Endothelial cell of umbilical vein (primary cell): Measurements from ENCODE around the gene PDLIM1. TPM values are rescaled to one million over a fixed set of nuclear protein-coding genes. Genes with fewer than 3 reads are reported as not detected.
"Not testable (repeated sequence)": the region's sequence is repeated elsewhere in the genome, so short reads cannot be mapped to it uniquely, and the experiment has no call there.

Experiments used
- BruUV-seq: library from RNA; stranded (reverse); fragments of 400-500 nt; replicated peaks from 2 replicates; lab custom pipeline; 2021; lab: Mats Ljungman, UMichigan
- CTCF ChIA-PET: fragments of 300-600, 350-600 bp; sonication (Branson Sonifier 250); formaldehyde crosslinking; loops from one replicate; lab custom pipeline; 2021; ENCODE audit warnings: antibody characterized with exemption, inconsistent platforms; lab: Charles Lee
- POLR2A ChIA-PET: fragments of 300-600, 350-600 bp; sonication (Branson Sonifier 250); formaldehyde crosslinking; loops from one replicate; lab custom pipeline; 2021; ENCODE audit warnings: antibody characterized with exemption, inconsistent platforms; lab: Charles Lee
- DNase-seq: peaks from one replicate; pipeline ENCODE4 v3.0.0-alpha.2; 2011; ENCODE audit warnings: low read depth, low spot score
- FAIRE-seq: peaks from 2 replicates; lab custom pipeline; 2011; peaks lifted over from hg19 to GRCh38; lab: Jason Lieb, UNC
- H2AFZ ChIP-seq: 2 replicates; pipeline ENCODE4 v1.6.0; 2012; ENCODE audit warnings: low read depth, low read length, control low read depth, inconsistent platforms
- H3K27ac ChIP-seq: 2 replicates; pipeline ENCODE4 v1.5.1; 2011; ENCODE audit warnings: low read depth, mild to moderate bottlenecking, control low read depth, low read length, moderate library complexity; ENCODE audit not compliant: insufficient read depth
- H3K27me3 ChIP-seq, 2 experiments: 2 replicates each; pipeline versions ENCODE4 v1.6.0 to v1.6.1; 2011; ENCODE audit warnings: low read length in 2 of 2, mixed read lengths in 1 of 2; ENCODE audit not compliant: control insufficient read depth in 2 of 2, insufficient read depth in 2 of 2
- H3K36me3 ChIP-seq, 2 experiments: 2 replicates in 1 of 2; 3 replicates in 1 of 2; pipeline ENCODE4 v1.5.1; 2011; ENCODE audit warnings: low read length in 2 of 2, mild to moderate bottlenecking in 1 of 2, moderate library complexity in 1 of 2; ENCODE audit not compliant: control insufficient read depth in 2 of 2, insufficient read depth in 2 of 2; ENCODE audit errors: extremely low read depth in 1 of 2
- H3K4me1 ChIP-seq: 3 replicates; pipeline ENCODE4 v1.5.1; 2011; ENCODE audit warnings: mild to moderate bottlenecking, low read length; ENCODE audit not compliant: control insufficient read depth, insufficient read depth; ENCODE audit errors: extremely low read depth
- H3K4me2 ChIP-seq: 2 replicates; pipeline ENCODE4 v1.6.1; 2011; ENCODE audit warnings: low read length, control low read depth, mixed read lengths; ENCODE audit not compliant: insufficient read depth
- H3K4me3 ChIP-seq, 3 experiments: fragments of 200-600 bp in 1 of 3; sonication (generic), shearing (Covaris generic) in 1 of 3; replicated peaks in 1 of 3; 2 replicates each; pipeline ENCODE4 v1.5.1; 2011 to 2016; ENCODE audit warnings: control low read depth in 3 of 3, low read length in 3 of 3, mild to moderate bottlenecking in 2 of 3, inconsistent platforms in 1 of 3, low read depth in 1 of 3, moderate library complexity in 1 of 3; ENCODE audit not compliant: insufficient read depth in 1 of 3
- H3K79me2 ChIP-seq: 2 replicates; pipeline ENCODE4 v1.6.0; 2012; ENCODE audit warnings: low read length, inconsistent platforms; ENCODE audit not compliant: control insufficient read depth, insufficient read depth
- H3K9ac ChIP-seq: replicated peaks from 2 replicates; pipeline ENCODE3; 2011; ENCODE audit warnings: low read length, control low read depth; ENCODE audit not compliant: insufficient read depth; ENCODE audit errors: extremely low read depth
- H3K9me1 ChIP-seq: replicated peaks from 3 replicates; pipeline ENCODE4 v1.6.0; 2011; ENCODE audit warnings: mild to moderate bottlenecking, low read length; ENCODE audit not compliant: control insufficient read depth, insufficient read depth; ENCODE audit errors: extremely low read depth
- H3K9me3 ChIP-seq: replicated peaks from 2 replicates; pipeline ENCODE4 v1.5.1; 2012; ENCODE audit warnings: low read length, inconsistent platforms; ENCODE audit not compliant: control insufficient read depth, insufficient read depth
- H4K20me1 ChIP-seq: replicated peaks from 2 replicates; pipeline ENCODE3; 2011; ENCODE audit warnings: mild to moderate bottlenecking, low read length; ENCODE audit not compliant: control insufficient read depth, insufficient read depth; ENCODE audit errors: extremely low read depth
- CTCF ChIP-seq, 2 donors: IDR thresholded peaks; 1 replicate in 1 of 2; 2 replicates in 1 of 2; pipeline ENCODE4 v1.5.1; 2011; ENCODE audit warnings: low read length in 2 of 2, mild to moderate bottlenecking in 2 of 2, moderate library complexity in 2 of 2, control low read depth in 1 of 2, inconsistent platforms in 1 of 2, low read depth in 1 of 2; ENCODE audit not compliant: insufficient read depth in 1 of 2; ENCODE audit errors: extremely low read depth in 1 of 2
- EZH2 ChIP-seq: IDR thresholded peaks from 2 replicates; pipeline ENCODE4 v1.6.1; 2012; ENCODE audit warnings: borderline replicate concordance, low read depth, mild to moderate bottlenecking, moderate library complexity, low read length, inconsistent platforms; ENCODE audit not compliant: severe bottlenecking
- FOS ChIP-seq: IDR thresholded peaks from 2 replicates; pipeline ENCODE4 v1.6.1; 2011; ENCODE audit warnings: mild to moderate bottlenecking, low read length, moderate library complexity, borderline replicate concordance; ENCODE audit not compliant: insufficient read depth
- GATA2 ChIP-seq: IDR thresholded peaks from 2 replicates; pipeline ENCODE4 v1.7.0; 2011; ENCODE audit warnings: low read depth, mild to moderate bottlenecking, moderate library complexity, mixed read lengths, low read length; ENCODE audit not compliant: insufficient read length, insufficient read depth
- JUN ChIP-seq: IDR thresholded peaks from 2 replicates; pipeline ENCODE4 v1.6.1; 2011; ENCODE audit warnings: borderline replicate concordance, low read depth; ENCODE audit not compliant: insufficient read length, insufficient read depth
- MAX ChIP-seq: IDR thresholded peaks from 2 replicates; pipeline ENCODE4 v1.6.1; 2011; ENCODE audit not compliant: insufficient read depth, insufficient read length
- MYC ChIP-seq: IDR thresholded peaks from one replicate; pipeline ENCODE4 v1.6.1; 2011; ENCODE audit warnings: mild to moderate bottlenecking, low read depth, low read length
- POLR2A ChIP-seq: IDR thresholded peaks from 2 replicates; pipeline ENCODE4 v1.6.1; 2012; ENCODE audit warnings: low read depth, mild to moderate bottlenecking, control low read depth, low read length
- POLR2AphosphoS5 ChIP-seq: IDR thresholded peaks from 2 replicates; pipeline ENCODE4 v1.6.1; 2012; ENCODE audit warnings: low read depth, mild to moderate bottlenecking, control low read depth, low read length, moderate library complexity; ENCODE audit not compliant: insufficient read depth
- dilution Hi-C: fragments of 300-500 bp; cut with MboI; formaldehyde crosslinking; loops from one replicate; pipeline ENCODE4 v1.15.0; 2019; ENCODE audit warnings: low sequenced_read_pairs; ENCODE audit not compliant: extremely low pct_ligation_motif_present
- intact Hi-C: fragments of 100-400 bp; cut with micrococcal nuclease; formaldehyde crosslinking; loops from one replicate; pipeline ENCODE4 v1.10.0; 2022
- polyA plus RNA-seq, 4 experiments: library from polyadenylated mRNA; depleted of rRNA in 3 of 4; stranded (reverse) in 3 of 4; unstranded in 1 of 4; fragments of >200 nt; gene quantifications; 2 replicates each; pipeline versions ENCODE4 v1.2.1 to v1.2.3, GENCODE V29; 2011 to 2012; ENCODE audit warnings: missing spikeins in 1 of 4
- total RNA-seq: library from RNA; stranded (reverse); gene quantifications from 2 replicates; pipeline ENCODE4 v1.2.3, GENCODE V29; 2021

The PDLIM1 gene
- total and polyA plus RNA-seq, 2 donors (not counting 3 experiments of a cell fraction or from before 2014, with no cell fraction given), result 91.1 to 122 TPM

- H3K4me1 ChIP-seq, result peaks cover 10% of the 10 kb centered on the region
- H3K27ac ChIP-seq, result no peak overlapping the region
- intact Hi-C loops (loop anchor here (10.0 kb wide), 1 partner anchor 276 kb away; no protein-coding TSS in a partner anchor), dilution Hi-C loops (no loop called here)
- TF ChIP-seq POLR2AphosphoS5, result no peak
- TF ChIP-seq FOS, result no peak
- no peak for TF ChIP-seq EZH2
- no peak for TF ChIP-seq GATA2
- no peak for TF ChIP-seq MYC
- no peak for TF ChIP-seq CTCF (IDR thresholded peaks at IDR 0.05; ENCODE audit: extremely low read depth in 1 of 2, insufficient read depth in 1 of 2, low read depth in 1 of 2, low read length in 2 of 2)
- TF ChIP-seq POLR2A, result no peak
- no peak for TF ChIP-seq MAX
- TF ChIP-seq JUN, result no peak
- H3K9me1 ChIP-seq, result no peaks in the 10 kb centered on the region
- H3K36me3 ChIP-seq, result peaks cover 2 to 43% of the 10 kb centered on the region in 2 experiments
- H4K20me1 ChIP-seq, result no peaks in the 10 kb centered on the region
- no peak for FAIRE-seq
- H3K9ac ChIP-seq, result no peak overlapping the region
- no peaks in the 10 kb centered on the region for H3K79me2 ChIP-seq
- ChIA-PET CTCF (interaction anchor here (0.9 to 4.5 kb wide), 6 partner anchors 9 to 122 kb away, joined by 3 to 50 read pairs (median 4); no protein-coding TSS in a partner anchor), POLR2A (no interaction called here)
- H3K27me3 ChIP-seq, result no peaks in the 10 kb centered on the region
- no peak overlapping the region for H3K4me2 ChIP-seq
- no peak overlapping the region for H2AFZ ChIP-seq
- no peak overlapping the region for H3K4me3 ChIP-seq
- H3K9me3 ChIP-seq, result no peaks in the 10 kb centered on the region
- BruUV-seq, result no TSS peak
- no peak for DNase-seq
These were observed 50.0 kb downstream of the PDLIM1 start for GRCh38 chr10:95240811-95241210.

GRCh38 chr10:95240096-95240495, 50.7 kb downstream of the PDLIM1 start:
- CTCF ChIA-PET, result interaction anchor here (0.9 to 4.5 kb wide), 4 partner anchors 10 to 123 kb away, joined by 3 to 50 read pairs (median 8); no protein-coding TSS in a partner anchor
- intact Hi-C loops, result loop anchor here (10.0 kb wide), 1 partner anchor 275 kb away; no protein-coding TSS in a partner anchor
- dilution Hi-C loops, BruUV-seq, H2AFZ ChIP-seq, FAIRE-seq, H3K27ac ChIP-seq, H3K9me1 ChIP-seq, H3K27me3 ChIP-seq, H3K9me3 ChIP-seq, H4K20me1 ChIP-seq, H3K4me2 ChIP-seq, H3K9ac ChIP-seq, POLR2A ChIA-PET, DNase-seq, H3K4me3 ChIP-seq, H3K79me2 ChIP-seq: not testable (repeated sequence)
- peaks cover 12% of the 10 kb centered on the region for H3K4me1 ChIP-seq
- H3K36me3 ChIP-seq, result peaks cover 2 to 37% of the 10 kb centered on the region in 2 experiments
